Measurements from ENCODE around the gene TMED9. TPM values are rescaled to one million over a fixed set of nuclear protein-coding genes. Genes with fewer than 3 reads are reported as not detected.

TMED9 gene
- total RNA-seq, 1 experiment from 2014 or later = 294 TPM

GRCh38 chr5:177608243-177609075 lies 16.5 kb downstream of the TMED9 start:
- Mint-ChIP-seq H3K4me1 (ENCODE audit: low read depth, unreplicated experiment) (peaks cover 6% of the 10 kb centered on the region), H3K27me3 (ENCODE audit: unreplicated experiment) (no peaks in the 10 kb centered on the region), H3K9me3 (ENCODE audit: low read depth, unreplicated experiment) (no peaks in the 10 kb centered on the region), H3K36me3 (ENCODE audit: insufficient read depth, unreplicated experiment) (peaks cover 48% of the 10 kb centered on the region), H3K4me3 (ENCODE audit: low read depth, unreplicated experiment) (no peak overlapping the region), H3K27ac (ENCODE audit: unreplicated experiment) (peak overlapping the region; percentile 25)
- no TSS peak for BruUV-seq (replicated peaks)
- intact Hi-C loops (cut with micrococcal nuclease; ENCODE audit: unreplicated experiment) = no loop called here
- no peak for DNase-seq
- CTCF ChIA-PET = interaction anchor here (0.7 kb wide), 2 partner anchors 370 to 434 kb away, joined by 3 to 4 read pairs; no protein-coding TSS in a partner anchor
- TF ChIP-seq CTCF (IDR thresholded peaks at IDR 0.05; ENCODE audit: unreplicated experiment) = no peak

GRCh38 chr5:177609076-177610059 lies 17.4 kb downstream of the TMED9 start:
- no peaks in the 10 kb centered on the region for H3K9me3 Mint-ChIP-seq (ENCODE audit: low read depth, unreplicated experiment)
- H3K27me3 Mint-ChIP-seq (ENCODE audit: unreplicated experiment) = no peaks in the 10 kb centered on the region
- no peak overlapping the region for H3K4me3 Mint-ChIP-seq (ENCODE audit: low read depth, unreplicated experiment)
- no peak for DNase-seq
- H3K27ac Mint-ChIP-seq (ENCODE audit: unreplicated experiment) = no peak overlapping the region
- CTCF ChIA-PET = interaction anchor here (0.7 to 1.6 kb wide), 2 partner anchors 17 to 435 kb away, joined by 4 read pairs; partner anchors contain the start of gene TMED9
- no peaks in the 10 kb centered on the region for H3K4me1 Mint-ChIP-seq (ENCODE audit: low read depth, unreplicated experiment)
- no TSS peak for BruUV-seq (replicated peaks)
- intact Hi-C loops (cut with micrococcal nuclease; ENCODE audit: unreplicated experiment) = no loop called here
- H3K36me3 Mint-ChIP-seq (ENCODE audit: insufficient read depth, unreplicated experiment) = peaks cover 42% of the 10 kb centered on the region
- TF ChIP-seq CTCF (IDR thresholded peaks at IDR 0.05; ENCODE audit: unreplicated experiment) = no peak

GRCh38 chr5:177610131-177610769 lies 18.2 kb downstream of the TMED9 start:
- Mint-ChIP-seq H3K9me3 (ENCODE audit: low read depth, unreplicated experiment) (no peaks in the 10 kb centered on the region), H3K27me3 (ENCODE audit: unreplicated experiment) (no peaks in the 10 kb centered on the region), H3K36me3 (ENCODE audit: insufficient read depth, unreplicated experiment) (peaks cover 37% of the 10 kb centered on the region), H3K27ac (ENCODE audit: unreplicated experiment) (peak overlapping the region; percentile 40), H3K4me1 (ENCODE audit: low read depth, unreplicated experiment) (no peaks in the 10 kb centered on the region), H3K4me3 (ENCODE audit: low read depth, unreplicated experiment) (no peak overlapping the region)
- no peak for DNase-seq
- CTCF ChIA-PET = interaction anchor here (0.6 to 1.6 kb wide), 2 partner anchors 18 to 65 kb away, joined by 4 read pairs; partner anchors contain the start of gene TMED9
- TF ChIP-seq CTCF (IDR thresholded peaks at IDR 0.05; ENCODE audit: unreplicated experiment) = no peak
- intact Hi-C loops (cut with micrococcal nuclease; ENCODE audit: unreplicated experiment) = no loop called here
- no TSS peak for BruUV-seq (replicated peaks)
